Mesenteric fat pad (tissue), 1 donor: ENCODE measurements around the gene PACS1. TPM values are rescaled to one million over a fixed set of nuclear protein-coding genes. Genes with fewer than 3 reads are reported as not detected.
"Not testable (repeated sequence)": the region's sequence is repeated elsewhere in the genome, so short reads cannot be mapped to it uniquely, and the experiment has no call there.

ENCODE experiments used
- DNase-seq: peaks from one replicate; pipeline ENCODE4 v3.0.0-alpha.2; 2020; ENCODE audit warnings: low spot score
- long read RNA-seq: library from polyadenylated mRNA; unstranded; transcript quantifications from one replicate; pipeline ENCODE4 v2.0.0, GENCODE V29; 2020
- total RNA-seq: library from RNA; stranded (reverse); fragmentation: NEBNext Ultra II Directional; extraction: Animal tissue kit (Norgen Biotek cat#: 25700); gene quantifications from one replicate; pipeline ENCODE4 v1.2.1, GENCODE V29; 2021
- donor health status: DM: yes; HTN: yes; CAD: no.

The PACS1 gene
- total RNA-seq = 64.9 TPM
- long read RNA-seq, partial matches to known transcripts = 2 of 10 reads
- long read RNA-seq, other reads (novel, unspliced or antisense) = 8 of 10 reads

DNA sequence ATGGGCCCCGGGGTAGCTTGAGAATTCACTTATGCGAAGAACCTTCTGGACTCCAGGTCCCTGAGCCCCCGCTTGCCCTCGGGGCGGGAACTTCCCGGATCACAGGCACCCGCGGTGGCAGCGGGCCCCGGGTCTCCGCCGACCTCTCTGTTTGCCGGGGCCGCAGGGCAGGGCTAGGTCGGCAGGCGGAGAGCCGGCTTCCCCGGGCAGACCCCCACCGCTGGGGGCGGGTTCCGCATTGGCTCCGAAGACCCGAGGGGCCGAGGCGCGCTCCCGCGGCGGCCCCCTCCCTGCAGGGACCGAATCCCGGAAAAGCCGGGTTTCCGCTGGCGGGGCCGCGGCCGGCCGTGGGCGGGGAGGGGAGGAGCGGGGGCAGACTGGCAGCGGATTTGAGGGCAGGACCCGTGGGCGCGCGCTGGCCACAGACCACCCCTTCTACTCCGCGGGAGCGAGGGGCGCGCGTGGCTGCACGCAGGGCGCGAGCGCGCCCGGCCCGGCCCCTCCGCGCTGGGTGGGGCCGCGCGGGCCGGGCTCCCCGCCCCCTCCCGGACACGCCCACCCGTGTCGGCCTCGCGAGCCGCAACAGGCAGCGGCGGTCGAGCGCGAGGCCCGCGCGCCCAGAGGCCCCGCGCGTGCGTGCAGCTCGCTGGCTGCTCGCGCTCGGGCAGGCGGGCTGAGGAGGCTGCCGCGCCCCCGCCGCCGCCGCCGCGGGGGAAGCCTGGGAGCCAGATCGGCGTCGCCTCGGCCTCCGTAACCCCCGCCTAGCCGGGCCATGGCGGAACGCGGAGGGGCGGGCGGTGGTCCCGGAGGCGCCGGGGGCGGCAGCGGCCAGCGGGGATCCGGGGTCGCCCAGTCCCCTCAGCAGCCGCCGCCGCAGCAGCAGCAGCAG, at the start of gene PACS1:
PACS1 (plus strand) TSS at position 558 of the 889 bp plus-strand sequence; CDS start at position 773, 215 bp downstream.
- peak; percentile 94 for DNase-seq

DNA sequence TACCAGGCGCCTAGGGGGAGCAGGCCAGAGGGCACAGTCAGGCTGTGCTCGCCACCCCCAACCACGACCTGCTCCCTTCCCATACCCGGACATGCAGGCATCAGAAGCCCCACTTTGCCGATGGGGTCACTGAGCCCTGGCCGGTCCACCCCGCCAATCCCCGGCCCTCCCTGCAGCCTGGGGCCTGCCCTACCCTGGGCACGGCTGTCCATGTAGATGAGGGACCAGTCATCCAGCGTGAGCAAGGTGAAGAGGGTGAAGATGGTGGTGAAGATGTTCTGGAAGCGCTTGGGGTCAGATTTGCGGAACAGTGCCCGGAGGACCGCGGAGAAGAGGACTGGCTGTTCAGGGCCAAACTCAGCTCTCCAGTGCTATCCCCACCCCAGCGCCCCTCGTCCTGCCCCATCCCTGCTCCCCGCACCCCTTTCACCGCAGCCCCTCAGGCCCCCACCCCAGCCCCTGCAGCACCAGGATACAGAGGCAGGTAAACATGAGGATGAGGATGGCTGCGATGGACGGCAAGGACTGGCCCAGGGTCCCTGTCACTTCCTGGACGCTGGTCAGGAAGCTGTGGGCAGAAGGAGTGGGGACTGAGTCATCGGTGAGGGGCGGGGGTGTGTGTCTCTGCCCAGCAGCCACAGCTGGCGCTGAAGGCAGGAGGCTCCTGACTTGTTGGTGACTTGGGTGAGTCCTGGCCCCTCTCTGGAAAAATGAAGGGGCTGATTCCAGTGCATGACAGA, 49.3 kb upstream of the PACS1 start:
- DNase-seq = no peak

DNA sequence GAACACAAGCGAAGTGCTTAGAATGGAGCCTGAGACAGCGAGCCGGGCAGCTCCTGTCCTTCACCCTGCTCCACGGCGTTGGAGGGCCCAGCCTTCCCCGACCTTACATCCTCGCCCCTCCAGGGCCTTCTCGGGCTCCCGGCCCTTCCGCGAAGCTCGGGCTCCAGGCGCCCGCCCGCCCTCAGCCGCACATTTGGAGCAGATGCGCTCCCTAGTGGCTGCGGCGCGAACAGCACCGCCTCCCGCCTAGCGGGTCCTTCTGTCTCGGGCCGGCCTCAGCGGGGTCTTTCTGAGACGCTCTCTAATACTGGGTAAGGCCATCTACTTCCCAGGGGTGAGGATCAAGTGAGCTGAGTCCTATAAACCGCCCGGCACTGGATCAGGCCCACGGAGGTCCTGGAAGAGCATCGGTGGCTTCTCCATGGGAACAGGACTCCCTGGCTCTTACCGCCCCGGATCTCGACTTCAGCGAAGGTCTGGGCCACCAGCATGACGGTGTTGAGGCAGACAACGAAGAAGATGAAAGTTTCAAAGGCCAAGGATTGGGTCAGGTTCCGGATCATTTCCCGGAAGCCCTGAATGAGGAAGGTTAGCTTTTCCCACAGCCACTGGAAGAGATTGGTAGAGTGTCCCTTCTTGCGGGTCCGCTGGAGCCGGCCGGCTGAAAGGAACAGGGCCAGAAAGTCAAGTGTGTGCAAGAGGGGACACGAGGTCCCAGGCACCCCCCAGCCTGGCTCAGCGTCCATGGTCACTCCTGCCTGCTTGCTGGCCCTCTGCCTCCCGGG, 47.5 kb upstream of the PACS1 start:
- no peak for DNase-seq

DNA sequence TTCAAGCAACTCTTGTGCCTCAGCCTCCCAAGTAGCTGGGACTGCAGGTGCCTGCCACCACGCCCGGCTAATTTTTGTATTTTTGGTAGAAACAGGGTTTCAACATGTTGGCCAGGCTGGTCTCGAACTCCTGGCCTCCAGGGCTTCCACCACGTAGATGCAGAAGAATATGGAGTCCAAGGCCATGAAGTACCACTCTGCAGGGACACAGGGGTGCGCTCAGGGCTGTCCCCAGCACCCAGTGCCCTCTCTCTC, 47.0 kb upstream of the PACS1 start:
- not testable (repeated sequence) for DNase-seq

DNA sequence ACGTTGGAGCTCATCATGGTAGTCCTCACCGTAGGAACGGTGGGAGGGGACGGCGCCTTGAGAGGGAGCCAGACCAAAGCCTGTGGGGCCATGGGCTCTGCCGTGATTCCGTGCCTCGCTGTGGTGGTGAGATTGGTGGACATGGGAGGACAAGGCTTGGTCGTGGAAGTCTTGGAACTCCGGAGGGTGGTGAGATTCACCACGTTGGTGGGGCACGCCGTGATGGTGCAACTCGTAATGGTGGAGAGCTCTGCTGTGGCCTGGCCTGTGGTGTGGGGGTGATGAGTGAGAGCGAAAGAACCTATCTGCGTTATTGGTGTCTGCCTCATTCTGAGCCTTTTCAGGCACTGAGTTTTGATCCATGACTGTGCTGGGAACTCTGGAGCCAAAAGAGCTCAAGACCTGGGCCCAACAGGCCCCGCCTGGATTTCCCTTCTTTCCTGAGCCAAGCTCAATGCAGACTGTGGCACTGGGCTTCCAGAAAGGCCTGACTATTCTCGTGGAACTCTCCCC, 44.0 kb upstream of the PACS1 start, which contains the start of gene CATSPER1:
CATSPER1 (minus strand) TSS at position 463 of the 513 bp plus-strand sequence; CDS start at position 363, 100 bp downstream.
- DNase-seq = no peak

DNA sequence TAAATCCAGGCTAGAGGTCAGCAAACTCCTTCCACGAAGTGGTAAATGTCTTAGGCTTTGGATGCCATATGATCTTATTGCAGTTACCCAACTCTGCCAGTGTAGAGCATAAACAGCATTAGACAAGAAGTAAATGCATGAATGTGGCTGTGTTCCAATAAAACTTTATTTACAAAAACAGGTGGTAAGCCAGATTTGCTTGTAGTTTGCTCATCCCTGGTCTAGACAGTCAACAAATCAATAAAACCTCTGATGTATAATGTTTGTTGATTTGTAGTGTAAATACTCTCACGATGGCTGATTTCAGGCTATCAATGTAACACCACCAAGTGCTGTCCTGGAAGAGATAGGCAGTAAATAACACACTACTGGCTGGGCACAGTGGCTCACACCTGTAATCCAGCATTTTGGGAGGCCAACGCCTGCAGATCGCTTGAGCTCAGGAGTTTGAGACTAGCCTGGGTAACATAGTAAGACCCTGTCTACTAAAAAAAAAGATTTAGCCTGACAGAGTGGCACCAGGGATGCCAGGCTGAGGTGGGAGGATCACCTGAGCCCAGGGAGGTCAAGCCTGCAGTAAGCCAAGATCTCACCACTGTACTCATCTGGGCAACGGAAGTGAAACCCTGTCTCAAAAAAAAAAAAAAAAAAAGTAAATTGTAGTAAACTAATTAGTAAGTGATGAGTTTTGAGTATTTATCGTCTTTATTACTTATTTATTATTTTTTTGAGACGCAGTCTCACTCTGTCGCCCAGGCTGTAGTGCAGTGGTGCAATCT, 36.9 kb upstream of the PACS1 start:
- no peak for DNase-seq

DNA sequence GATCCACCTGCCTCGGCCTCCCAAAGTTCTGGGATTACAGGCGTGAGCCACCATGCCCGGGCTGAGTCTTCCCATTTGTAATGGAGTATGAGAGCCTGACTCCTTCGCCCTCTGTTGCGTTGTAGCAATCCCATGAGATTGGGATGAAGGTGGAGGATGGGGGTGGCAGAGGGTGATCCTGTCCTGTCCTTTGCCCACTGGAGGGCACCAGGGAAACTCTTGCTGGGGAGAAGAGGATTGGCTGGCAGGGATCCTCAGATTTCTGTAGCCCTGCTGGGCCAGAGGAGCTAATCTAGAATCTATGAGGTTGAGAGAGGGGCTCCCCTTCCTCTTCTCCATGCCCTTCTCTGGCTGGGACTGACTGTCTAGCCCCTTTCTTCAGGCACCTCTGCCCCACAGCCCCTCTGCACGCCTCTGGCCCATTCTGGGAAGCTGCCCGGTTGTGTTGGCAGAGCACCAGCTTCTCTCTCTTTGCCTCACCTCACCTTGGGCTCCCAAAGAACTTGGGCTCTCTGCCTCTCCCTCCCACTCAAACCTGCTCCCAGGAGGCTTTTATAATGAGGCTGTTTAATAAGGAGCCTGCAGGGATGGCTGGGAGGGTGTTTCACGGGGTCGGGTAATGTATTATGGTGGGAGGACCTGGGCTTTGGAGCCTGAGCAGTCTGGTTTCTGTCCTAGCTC, 34.3 kb upstream of the PACS1 start:
- DNase-seq = no peak

DNA sequence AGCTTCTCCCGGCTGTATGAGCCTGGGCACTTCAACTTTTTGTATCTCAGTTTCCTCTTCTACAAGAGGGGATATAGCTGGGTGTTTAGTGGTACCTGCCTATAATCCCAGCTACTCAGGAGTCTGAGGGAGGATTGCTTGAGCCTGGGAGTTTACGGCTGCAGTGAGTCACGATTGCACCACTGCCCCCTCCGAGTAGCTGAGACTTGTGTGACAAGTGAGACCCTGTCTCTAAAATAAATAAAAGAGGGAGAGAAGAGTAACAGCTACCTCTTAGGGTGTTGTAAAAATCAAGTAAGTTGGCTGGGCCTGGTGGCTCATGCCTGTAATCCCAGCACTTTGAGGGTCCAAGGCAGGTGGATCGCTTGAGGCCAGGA, 33.8 kb upstream of the PACS1 start:
- DNase-seq = no peak

DNA sequence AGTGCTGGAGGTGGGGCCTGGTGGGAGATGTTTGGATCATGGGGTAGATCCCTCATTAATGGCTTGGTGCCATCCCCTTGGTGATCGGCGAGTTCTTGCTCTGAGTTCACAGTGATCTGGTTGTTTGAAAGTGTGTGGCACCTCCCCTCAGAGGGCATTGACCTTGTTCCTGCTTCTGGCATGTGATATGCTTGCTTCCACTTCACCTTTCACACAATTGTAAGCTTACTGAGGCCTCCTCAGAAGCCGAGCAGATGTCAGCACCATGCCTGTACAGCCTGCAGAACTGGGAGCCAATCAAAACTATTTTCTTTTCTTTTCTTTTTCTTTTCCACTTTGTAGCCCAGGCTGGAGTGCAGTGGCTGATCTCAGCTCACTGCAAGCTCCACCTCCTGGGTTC, 32.7 kb upstream of the PACS1 start:
- DNase-seq = no peak

DNA sequence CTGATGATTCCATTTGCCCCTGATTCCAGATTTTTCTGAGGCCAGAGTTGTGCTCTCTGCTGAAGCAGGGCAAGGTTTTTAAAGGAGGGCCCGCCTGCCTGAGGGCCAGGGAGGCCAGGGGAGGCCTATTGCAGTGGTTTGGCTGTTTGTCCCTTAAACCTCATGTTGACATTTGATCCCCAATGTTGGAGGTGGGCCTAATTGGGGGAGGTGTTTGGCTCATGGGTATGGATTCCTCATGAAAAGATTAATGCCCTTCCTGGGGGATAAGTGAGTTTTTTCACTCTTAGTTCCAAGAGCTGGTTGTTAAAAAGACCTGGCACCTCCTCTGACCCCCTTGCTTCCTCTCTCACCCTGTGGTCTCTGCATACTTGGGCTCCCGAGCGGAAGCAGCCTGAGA, 30.3 kb upstream of the PACS1 start:
- DNase-seq = no peak

DNA sequence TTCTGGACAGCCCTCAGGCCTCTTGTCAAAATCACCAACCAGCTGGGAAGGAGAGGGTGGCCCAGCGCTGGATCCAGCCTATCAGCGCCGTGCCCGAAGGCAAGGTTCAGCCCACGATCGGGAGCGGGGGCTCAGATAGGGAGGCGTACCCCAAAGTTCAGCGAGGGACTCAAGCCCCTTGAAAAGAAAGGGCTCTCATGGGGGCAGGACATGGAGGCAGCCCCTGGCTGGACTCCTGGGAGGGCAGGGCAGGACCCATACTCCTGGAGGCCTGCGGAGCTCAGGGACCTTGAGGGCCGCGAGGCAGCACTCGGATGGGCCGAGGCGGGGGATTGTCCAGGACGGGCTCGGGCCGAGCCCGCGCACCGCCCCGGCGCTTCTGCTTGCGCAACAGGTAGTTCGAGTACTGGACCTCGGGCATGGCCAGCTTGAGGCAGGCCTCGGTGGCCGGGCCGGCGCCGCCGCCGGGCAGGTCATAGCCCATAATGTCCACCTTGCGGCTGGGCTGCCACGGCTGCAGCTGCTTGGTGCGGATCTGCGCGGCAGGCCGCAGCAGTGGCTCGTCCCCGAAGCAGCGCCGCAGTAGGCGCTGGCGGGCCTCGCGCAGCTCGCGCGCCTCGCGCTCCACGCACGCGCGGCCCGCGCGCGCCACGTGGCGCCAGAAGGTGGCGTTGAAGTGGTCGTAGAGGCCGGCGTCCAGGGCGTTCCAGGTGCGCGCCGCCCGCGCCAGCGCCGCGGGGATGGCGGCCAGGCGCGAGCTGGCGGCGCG, 27.7 kb upstream of the PACS1 start:
- DNase-seq = no peak

DNA sequence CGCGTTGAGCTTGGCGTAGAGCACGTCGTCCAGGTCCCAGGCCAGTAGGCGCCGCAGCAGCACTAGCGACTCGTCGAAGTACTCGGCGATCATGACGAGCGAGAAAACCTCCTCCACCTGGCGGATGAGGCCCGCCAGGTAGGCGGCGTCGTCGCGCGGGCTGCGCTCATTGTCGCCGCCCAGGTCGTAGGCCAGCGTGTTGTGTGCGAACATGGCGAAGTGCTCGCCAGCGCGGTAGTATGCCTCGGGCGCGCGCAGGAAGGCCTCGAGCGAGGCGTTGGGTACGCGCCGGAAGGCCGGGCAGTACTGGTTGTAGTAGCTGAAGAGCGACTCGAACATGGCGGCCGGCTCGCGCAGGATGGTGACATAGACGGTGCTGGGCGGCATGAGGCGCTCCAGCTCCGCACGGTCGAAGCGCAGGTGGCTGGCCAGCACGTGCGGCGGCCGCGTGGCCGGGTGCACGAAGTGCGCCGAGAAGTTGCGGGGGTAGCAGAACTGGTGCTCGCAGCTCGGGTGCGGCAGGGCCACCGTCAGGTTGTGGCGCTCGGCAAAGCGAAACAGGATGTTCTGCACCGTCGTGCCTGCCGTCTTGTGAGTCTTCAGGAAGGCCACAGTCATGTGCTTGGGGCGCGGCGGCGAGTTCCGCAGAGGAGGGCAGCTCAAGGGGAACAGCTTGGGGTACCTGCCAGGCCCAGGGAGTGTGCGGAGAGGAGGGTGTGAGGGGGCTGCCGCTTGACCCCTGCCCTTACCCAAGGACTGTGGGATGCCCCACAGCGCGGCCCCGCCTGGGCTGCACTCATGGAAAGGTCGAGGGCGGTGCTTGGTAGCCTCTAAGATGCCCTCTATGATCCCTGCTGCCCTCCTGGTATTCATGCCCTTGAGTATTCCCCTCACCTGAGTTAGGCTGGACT, 26.8 kb upstream of the PACS1 start:
- DNase-seq = no peak

DNA sequence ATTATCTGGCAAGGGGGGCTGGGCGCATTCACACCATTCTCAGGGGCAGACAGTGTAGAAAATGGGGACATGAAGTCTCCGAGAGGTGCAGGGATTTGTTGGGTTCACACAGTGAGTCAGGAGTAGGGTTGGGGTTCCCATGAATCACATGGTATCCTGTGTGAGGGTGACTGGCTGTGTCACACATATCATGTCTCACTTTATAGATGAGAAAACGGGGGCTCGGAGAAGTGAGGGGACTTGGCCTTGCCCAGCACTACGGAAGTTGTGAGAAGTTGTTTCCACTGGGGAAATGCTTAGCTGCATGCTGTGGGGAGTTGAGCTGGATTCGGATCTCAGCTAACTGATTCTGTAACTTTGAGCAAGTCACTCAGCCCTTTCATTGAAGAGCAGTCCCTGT, 25.3 kb upstream of the PACS1 start:
- no peak for DNase-seq

DNA sequence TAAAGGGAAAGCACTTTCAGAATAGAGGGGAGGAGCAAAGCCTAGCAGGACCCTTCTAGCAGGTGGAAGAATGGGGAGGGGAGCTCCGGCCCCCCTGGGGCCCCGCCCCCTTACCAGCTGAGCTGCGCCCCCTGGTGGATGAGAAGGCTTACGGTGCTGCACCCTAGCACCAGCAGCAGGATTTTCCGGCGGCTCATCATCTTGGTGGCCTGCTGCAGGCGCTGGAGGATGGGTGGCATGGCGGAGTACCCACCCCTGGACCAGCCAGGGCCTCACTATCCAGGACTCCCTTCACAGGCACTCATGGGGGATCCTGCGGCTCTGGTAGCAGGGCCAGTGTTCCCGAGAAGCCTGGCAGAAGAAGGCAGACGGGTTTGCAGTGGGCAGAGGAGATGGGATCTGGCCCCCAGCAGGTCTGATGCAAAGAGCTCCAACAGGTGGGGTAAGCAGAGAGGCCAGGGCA, 24.9 kb upstream of the PACS1 start:
- DNase-seq = peak; percentile 92

DNA sequence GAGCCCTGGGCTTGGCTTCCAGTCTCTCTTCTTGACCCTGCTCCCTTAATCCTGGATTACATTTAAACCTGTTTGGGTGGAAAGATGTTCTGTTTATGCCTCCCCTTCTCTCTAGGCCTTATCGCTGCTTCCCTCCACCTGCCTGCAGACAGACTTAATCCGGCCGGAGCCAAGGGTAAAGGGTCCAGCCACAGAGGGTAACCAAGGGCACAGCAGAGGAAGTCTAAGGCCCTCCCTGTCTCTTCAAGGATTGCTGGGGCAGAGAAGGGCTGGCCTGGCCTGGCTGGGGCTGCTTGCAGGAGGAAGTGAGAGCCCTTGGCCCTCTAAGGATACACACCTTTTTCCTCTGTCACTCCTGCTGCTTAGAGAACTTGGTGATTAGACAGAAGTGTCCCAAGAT, 23.2 kb upstream of the PACS1 start:
- DNase-seq = no peak

DNA sequence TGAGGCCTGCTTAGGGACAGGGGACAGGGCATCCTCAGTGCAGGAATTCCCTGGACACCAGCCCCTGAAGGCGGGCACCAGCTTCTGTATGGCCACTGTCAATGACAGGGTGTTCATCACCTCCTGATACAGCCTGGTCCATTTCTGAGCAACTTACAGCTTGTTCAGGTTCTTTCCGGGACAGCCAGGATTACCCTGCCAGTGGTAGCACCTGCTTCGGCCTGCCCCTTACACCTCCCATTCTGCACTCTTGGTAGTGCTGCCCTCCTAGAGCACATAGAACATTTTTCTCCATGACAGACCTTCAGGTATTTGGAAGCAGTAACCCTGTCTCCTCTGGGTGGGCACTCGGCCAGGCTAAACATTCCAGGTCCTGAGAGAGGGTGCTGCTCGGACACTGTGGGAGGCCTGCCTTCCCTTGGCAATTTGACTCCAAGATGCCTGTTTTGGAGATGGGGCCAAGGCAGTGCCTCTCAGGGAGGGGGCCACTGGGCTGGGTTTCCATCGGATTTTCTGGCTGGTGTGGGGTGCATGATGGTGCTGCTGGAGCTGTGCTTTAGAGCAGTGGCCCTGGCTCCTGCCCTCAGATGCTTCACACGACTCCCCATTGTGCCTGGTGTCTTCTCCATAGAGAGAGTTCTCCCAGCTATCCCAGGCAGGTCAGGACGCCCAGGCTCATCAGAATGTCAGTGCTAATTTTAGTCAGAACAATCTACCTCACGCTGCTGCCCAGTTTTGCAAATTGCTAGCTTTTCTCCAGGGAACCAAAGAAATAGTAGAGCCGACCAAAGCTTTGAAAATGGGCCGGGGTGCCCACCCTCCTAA, 22.3 kb upstream of the PACS1 start:
- no peak for DNase-seq
